ES-I3 (cell line): ENCODE results near the gene ASGR1.
"Not testable (repeated sequence)": the region's sequence is repeated elsewhere in the genome, so short reads cannot be mapped to it uniquely, and the experiment has no call there.

Experiments
- H3K36me3 ChIP-seq: 2 replicates; pipeline ENCODE4 v1.6.1; 2013; ENCODE audit warnings: mild to moderate bottlenecking, low read length, control low read depth, moderate library complexity; ENCODE audit not compliant: insufficient read depth
- H3K4me1 ChIP-seq: 2 replicates; pipeline ENCODE4 v1.6.1; 2013; ENCODE audit warnings: mild to moderate bottlenecking, control low read depth, low read length; ENCODE audit not compliant: insufficient read depth
- H3K9ac ChIP-seq: 2 replicates; pipeline ENCODE4 v1.6.1; 2013; ENCODE audit warnings: low read depth, mild to moderate bottlenecking, low read length, moderate library complexity
- H3K9me3 ChIP-seq: 2 replicates; pipeline ENCODE4 v1.6.1; 2013; ENCODE audit warnings: mild to moderate bottlenecking, low read length, moderate library complexity; ENCODE audit not compliant: control insufficient read depth, insufficient read depth

ASGR1 gene

DNA sequence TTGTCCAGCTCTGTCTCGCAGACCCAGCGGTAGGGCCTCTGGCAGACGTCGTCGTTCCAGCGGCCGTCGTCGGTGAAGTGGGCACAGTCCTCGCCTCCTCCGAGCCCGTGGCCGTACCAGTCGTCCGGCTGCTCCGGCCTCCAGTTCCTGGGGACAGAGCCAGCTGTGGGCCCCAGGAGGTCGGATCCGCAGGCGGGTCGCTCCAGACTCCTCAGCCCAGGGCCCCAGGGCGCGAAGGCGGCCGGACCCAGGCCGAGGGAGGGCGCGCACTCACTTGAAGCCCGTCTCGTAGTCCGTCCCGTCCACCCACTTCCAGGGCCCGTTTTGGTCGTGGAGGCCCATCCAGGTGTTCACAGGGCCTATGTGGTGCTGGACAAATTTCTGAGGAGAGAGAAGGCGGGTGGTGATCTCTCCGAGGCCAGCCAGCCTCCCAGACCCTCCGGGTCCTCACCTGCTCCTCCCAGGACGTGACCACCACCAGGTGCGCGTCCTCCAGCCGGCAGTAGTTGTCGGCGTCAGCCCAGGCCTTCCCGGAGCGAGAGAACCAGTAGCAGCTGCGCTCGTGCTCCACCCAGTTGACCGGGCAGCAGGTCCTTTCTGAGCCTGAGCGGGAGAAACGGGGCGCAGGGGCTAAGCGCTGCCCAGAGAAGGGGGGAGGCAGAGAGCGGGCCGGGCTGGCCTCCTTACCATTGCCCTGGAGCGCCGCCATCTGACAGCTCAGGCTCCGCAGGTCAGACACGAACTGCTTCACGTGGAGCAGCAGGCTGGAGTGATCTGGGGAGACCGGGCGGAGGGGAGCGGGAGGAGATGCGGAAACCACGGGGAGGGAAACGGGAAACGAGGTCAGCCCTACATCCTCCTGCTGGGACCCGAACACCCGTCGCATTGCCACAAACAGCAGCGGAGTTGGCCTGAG, 5.2 kb downstream of the ASGR1 start:
- Histone ChIP-seq H3K9ac (peak overlapping the region; percentile 22; the same call in 1 of the 2 replicates), H3K9me3 (no peaks in the 10 kb centered on the region), H3K36me3 (no peaks in the 10 kb centered on the region), H3K4me1 (0 out of 2 replicates have a peak, but pooled peaks cover 4% of the 10 kb centered on the region)

DNA sequence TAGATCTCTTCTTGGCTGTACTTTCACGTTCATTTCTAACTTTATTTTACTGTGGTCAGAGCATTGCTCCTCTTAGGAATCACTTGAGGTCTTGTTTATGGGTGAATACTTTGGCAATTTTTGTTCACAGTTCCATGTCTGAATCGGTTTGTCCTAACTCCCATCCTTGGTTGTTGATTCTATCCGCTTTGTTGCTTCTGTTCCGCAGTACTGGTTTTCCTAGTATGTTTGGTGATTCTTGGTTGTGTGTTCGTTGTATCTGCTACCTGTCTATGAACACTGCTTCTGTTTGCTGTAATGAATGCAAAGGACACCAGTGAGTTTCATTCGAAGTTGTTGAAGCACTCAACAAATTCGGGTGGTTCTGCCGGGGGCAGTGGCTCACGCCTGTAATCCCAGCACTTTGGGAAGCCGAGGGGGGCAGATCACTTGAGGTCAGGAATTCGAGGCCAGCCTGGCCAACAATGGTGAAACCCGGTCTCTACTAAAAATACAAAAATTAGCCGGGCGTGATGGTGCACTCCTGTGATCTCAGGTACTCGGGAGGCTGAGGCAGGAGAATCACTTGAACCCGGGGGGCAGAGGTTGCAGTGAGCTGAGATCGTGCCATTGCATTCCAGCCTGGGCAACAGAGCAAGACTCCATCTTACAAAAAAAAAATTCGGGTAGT, 6.5 kb downstream of the ASGR1 start:
- H3K4me1 ChIP-seq, H3K36me3 ChIP-seq, H3K9me3 ChIP-seq, H3K9ac ChIP-seq: not testable (repeated sequence)

DNA sequence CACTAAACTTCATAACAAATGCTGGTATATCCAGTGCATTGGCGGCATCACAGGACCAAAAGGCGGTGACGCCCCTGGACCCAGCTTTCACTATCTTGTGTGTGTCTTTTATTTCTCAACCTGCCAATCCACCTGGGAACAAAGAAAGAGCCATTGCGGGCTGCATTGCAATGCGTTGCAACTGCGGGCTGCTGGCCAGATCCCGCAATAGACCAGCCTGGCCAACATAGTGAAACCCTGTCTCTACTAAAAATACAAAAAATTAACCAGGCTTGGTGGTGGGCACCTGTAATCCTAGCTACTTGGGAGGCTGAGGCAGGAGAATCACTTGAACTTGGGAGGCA, 9.6 kb downstream of the ASGR1 start:
- not testable (repeated sequence) for H3K9me3 ChIP-seq, H3K4me1 ChIP-seq, H3K9ac ChIP-seq, H3K36me3 ChIP-seq

DNA sequence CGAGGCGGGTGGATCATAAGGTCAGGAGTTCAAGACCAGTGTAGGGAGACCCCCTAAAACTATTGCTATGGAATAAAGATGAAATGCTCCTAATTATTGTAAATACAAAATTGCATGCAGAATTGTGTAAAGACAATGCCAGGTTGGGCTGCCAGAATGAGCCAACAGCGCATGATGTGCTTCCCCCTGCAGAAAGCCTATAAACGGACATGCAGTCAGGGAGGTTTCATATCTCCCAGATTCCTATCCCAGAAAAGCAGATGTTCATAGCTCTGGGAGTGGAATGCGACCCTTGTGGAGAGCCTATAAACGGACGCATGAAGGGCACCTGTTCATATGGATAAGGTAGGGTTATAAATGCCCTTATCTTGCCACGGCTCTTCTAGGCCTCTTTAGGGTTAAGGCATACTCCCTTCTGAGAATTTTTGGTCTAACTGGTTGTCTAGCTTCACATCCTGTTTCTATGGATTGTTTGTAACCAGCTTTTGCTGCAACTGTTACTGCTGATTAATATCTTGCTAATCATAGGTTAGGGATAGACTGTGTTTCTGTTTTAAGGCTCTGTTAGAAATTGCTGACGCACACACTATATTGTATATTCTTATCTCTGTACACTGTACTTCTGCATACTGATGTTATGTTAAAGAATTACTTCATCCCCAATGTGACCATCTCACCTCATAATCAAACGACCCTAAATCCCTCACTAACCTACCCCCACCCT, 10.2 kb downstream of the ASGR1 start:
- not testable (repeated sequence) for H3K9ac ChIP-seq, H3K36me3 ChIP-seq, H3K4me1 ChIP-seq, H3K9me3 ChIP-seq

DNA sequence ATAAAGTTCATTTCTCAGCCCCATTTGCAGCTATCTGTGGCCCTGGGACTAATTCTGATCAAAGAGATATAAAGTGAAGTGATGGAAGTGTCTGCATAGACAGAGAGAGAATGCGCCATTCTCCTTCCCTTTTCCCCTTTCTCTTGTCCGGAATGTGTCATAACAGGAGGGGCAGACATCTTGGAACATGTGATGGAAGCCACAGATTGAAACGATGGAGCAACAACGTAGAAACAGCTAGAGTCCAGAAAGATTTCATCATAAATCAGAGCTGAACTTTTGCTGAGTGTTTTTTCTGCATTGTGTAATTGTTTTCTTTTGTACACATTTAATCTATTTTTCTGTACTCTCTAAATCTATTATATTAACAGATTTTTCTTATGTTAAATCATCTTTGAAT, 11.3 kb downstream of the ASGR1 start:
- no peaks in the 10 kb centered on the region for H3K4me1 ChIP-seq
- H3K9me3 ChIP-seq, result peaks cover 3% of the 10 kb centered on the region; the same call in 1 of the 2 replicates
- H3K9ac ChIP-seq, result no peak overlapping the region
- H3K36me3 ChIP-seq, result no peaks in the 10 kb centered on the region

DNA sequence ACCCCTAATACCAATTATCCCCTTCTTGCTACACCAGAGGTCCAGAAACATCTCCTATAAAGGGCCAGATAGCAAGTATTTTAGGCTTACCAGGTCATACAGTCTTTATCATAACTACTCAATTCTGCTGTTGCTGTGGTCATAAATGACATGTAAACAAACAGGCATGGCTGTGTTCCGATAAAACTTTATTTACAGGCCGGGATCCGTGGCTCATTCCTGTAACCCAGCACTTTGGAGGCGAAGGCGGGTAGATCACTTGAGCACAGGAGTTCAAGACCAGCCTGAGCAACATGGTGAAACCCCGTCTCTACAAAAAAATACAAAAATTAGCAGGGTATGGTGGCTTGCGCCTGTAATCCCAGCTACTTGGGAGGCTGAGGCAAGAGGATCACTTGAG, 12.3 kb downstream of the ASGR1 start:
- Histone ChIP-seq H3K4me1 (no peaks in the 10 kb centered on the region), H3K36me3 (no peaks in the 10 kb centered on the region), H3K9ac (no peak overlapping the region), H3K9me3 (peaks cover 3% of the 10 kb centered on the region; the same call in 1 of the 2 replicates)

DNA sequence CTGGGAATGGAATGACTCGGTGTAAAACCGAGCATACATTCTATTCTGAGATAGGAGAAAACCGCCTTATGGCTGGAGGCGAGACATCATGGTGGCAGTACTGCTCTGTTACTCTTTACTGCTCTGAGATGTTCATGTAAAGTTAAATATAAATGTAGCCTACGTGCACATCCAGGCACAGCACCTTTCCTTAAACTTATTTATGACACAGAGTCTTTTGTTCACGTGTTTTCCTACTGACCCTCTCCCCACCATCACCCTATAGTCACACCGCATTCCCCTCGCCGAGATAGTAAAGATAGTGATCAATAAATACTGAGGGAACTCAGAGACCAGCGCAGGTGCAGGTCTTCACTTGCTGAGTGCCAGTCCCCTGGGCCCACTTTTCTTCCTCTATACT, 19.6 kb downstream of the ASGR1 start:
- H3K36me3 ChIP-seq, H3K4me1 ChIP-seq, H3K9me3 ChIP-seq, H3K9ac ChIP-seq: not testable (repeated sequence)

DNA sequence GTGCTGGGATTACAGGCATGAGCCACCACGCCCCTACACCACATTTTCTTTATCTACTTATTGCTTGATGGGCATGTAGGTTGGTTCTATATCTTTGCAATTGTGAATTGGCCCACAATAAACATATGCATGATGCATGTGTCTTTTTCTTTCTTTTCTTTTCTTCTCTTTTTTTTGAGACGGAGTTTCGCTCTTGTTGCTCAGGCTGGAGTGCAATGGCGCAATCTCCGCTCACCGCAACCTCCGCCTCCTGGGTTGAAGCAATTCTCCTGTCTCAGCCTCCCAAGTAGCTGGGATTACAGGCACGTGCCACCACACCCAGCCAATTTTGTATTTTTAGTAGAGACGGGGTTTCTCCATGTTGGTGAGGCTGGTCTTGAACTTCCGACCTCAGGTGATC, 20.7 kb downstream of the ASGR1 start:
- not testable (repeated sequence) for H3K4me1 ChIP-seq, H3K36me3 ChIP-seq, H3K9ac ChIP-seq, H3K9me3 ChIP-seq

DNA sequence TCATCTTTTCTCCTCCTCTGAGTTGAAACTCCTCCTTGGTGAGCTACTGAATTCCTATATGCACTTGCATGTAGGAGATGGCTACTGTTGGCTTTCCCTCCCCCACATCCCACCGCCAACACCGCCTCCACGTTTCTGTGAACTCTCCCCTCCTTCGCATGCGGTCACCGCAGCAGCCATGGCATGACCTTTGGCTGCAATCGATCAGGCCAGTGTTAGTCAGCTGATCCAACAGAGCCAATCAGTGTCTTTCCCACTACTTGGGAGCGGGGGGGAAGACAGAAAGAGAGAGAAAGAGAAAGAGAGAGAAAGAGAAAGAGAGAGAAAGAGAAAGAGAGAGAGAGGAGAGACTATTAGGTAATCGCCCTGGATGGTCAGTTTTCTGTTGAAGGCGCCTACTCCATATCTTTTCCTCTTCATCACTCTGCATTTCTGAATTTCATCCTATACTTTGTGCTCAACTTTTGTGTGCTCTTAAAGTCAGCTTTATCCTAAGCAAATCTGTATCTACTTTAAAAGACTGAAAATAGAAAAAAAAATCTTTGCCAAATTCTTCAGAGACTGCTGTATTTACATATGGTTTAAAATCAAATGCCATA, 22.7 kb downstream of the ASGR1 start:
- Histone ChIP-seq H3K4me1 (no peaks in the 10 kb centered on the region), H3K9ac (no peak overlapping the region), H3K9me3 (no peaks in the 10 kb centered on the region), H3K36me3 (no peaks in the 10 kb centered on the region)

DNA sequence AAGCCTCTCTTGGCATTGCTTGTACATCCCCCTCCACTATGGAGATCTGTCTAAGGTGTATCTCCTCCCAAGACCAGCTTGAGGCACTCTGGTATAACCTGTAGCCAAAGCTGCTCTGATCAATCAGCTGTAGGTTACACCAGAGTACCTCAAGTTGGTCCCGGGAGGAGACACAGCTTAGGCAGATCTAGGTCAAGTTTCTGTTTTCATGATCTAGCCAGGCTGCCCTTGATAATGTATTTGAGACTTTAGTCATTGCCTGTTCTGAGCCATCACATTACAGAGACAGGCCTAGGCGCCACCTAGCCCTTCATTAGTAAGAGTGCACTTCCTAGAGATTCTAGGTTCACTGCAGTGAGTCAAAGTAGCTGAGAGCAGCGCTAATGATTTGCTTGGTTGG, 31.4 kb downstream of the ASGR1 start:
- Histone ChIP-seq H3K9me3 (no peaks in the 10 kb centered on the region), H3K9ac (no peak overlapping the region), H3K36me3 (no peaks in the 10 kb centered on the region), H3K4me1 (0 out of 2 replicates have a peak, but pooled peaks cover 6% of the 10 kb centered on the region)

DNA sequence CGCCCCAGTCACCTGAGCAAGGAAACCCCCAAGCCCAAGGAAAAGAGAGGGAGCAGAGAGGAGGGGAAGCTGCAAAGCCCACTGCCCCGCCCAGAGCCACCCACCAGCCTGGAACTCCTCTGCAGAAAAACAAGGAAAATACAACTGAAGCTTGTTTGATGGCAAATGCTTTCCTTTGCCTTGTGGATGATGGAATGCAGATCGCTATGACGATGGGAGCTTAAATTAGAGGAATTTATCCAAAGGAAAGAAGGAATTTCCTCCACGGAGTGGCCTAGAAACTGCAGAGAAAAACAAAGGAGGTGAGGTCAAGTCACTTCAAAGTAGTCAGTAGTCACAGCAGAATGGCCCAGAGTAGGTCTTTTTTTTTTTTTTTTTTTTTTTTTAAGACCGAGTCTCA, 33.1 kb downstream of the ASGR1 start:
- Histone ChIP-seq H3K9ac (peak overlapping the region; percentile 11; the same call in 1 of the 2 replicates), H3K9me3 (no peaks in the 10 kb centered on the region), H3K36me3 (no peaks in the 10 kb centered on the region), H3K4me1 (0 out of 2 replicates have a peak, but pooled peaks cover 6% of the 10 kb centered on the region)

DNA sequence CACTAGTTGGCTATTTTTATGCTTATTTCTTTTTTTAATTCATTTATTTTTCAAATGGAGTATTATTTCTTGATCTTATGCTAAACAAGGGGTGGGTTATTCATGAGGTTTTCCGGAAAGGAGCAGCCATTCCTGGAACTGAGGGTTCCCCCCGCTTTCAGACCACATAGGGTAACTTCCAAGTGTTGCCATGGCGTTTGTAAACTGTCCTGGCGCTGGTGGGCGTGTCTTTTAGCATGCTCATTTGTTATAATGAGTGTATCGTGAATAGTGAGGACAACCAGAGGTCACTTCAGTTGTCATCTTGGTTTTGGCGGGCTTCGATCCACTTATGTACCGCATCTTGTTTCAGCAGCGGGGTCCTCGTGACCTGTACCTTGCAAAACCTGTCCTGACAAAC, 35.0 kb downstream of the ASGR1 start:
- H3K4me1 ChIP-seq, result peaks cover 9% of the 10 kb centered on the region; the same call in 1 of the 2 replicates
- no peak overlapping the region for H3K9ac ChIP-seq
- H3K9me3 ChIP-seq, result no peaks in the 10 kb centered on the region
- H3K36me3 ChIP-seq, result no peaks in the 10 kb centered on the region

DNA sequence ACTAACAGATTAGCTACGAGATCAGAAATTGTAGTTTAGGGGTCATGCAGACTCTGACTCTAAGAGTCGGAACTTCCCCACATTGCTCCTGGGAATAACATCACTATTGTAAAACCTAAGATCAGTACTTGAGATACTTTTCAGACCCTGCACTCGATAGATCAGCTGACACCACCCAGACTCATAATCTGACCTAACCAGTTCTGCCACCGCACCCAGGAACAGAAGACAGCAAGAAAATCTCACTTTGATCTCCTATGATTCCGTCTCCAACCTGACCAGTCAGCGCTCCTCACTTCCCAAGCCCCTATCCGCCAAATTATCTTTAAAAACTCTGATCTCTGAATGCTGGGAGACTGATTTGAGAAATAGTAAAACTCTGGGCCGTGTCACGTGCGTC, 37.3 kb downstream of the ASGR1 start:
- Histone ChIP-seq H3K36me3 (no peaks in the 10 kb centered on the region), H3K9me3 (no peaks in the 10 kb centered on the region), H3K4me1 (peaks cover 14% of the 10 kb centered on the region; the same call in 1 of the 2 replicates), H3K9ac (no peak overlapping the region)

DNA sequence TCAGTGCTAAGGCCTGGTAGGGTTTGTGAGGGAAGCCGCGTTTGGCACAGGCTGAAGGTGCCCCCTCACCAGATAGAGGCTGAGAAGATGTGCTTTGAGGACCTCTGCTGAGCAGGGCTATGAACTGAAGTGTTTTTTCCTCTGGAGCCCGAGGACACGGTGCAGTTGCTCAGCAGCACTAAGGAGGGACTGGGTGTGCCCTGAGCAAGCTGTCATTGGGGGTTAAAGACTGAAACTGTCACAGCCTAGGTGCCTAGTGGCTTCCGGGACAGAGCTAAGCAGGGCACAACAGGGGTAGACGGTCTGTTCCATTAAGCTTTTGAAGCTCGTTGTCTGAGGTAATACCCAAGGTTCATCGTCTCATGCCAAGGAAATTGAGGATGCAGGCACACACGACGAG, 39.8 kb downstream of the ASGR1 start:
- H3K4me1 ChIP-seq, result peaks cover 9% of the 10 kb centered on the region; the same call in 1 of the 2 replicates
- no peaks in the 10 kb centered on the region for H3K9me3 ChIP-seq
- H3K36me3 ChIP-seq, result no peaks in the 10 kb centered on the region
- H3K9ac ChIP-seq, result no peak overlapping the region
